Germinal center (tissue), 1 donor: ENCODE data around the gene PPM1J.
"Not testable (repeated sequence)": the region's sequence is repeated elsewhere in the genome, so short reads cannot be mapped to it uniquely, and the experiment has no call there.

Experiments used
- DNase-seq: peaks from one replicate; pipeline ENCODE4 v3.0.0; 2012; ENCODE audit warnings: mixed read lengths, low spot score

The PPM1J gene

GRCh38 chr1:112721294-112721693, 6.2 kb upstream of the PPM1J start:
- not testable (repeated sequence) for DNase-seq

GRCh38 chr1:112720800-112721199, 5.7 kb upstream of the PPM1J start:
- DNase-seq: no peak

- no peak for DNase-seq
Observed at GRCh38 chr1:112719706-112720105, 4.6 kb upstream of the PPM1J start.

GRCh38 chr1:112718691-112719418, 3.7 kb upstream of the PPM1J start:
- peak; percentile 77 for DNase-seq

GRCh38 chr1:112717263-112717873, 2.2 kb upstream of the PPM1J start:
- DNase-seq: no peak

- peak; percentile 75 for DNase-seq
Observed at GRCh38 chr1:112716133-112716720, 1.1 kb upstream of the PPM1J start.

GRCh38 chr1:112714313-112715263, 544 bp downstream of the PPM1J start:
- peak; percentile 39 for DNase-seq

GRCh38 chr1:112713466-112714312, 1.4 kb downstream of the PPM1J start:
- DNase-seq: peak; percentile 85

- DNase-seq: no peak
Observed at GRCh38 chr1:112712701-112713128, 2.4 kb downstream of the PPM1J start.

GRCh38 chr1:112712191-112712590, 2.9 kb downstream of the PPM1J start:
- DNase-seq: no peak

GRCh38 chr1:112711670-112712069, 3.5 kb downstream of the PPM1J start:
- no peak for DNase-seq

GRCh38 chr1:112711041-112711440, 4.1 kb downstream of the PPM1J start:
- no peak for DNase-seq

GRCh38 chr1:112710586-112710985, 4.5 kb downstream of the PPM1J start:
- DNase-seq: no peak

GRCh38 chr1:112710159-112710558, 5.0 kb downstream of the PPM1J start:
- no peak for DNase-seq

- DNase-seq: no peak
Observed at GRCh38 chr1:112708489-112708888, 6.6 kb downstream of the PPM1J start.

- DNase-seq: no peak
Observed at GRCh38 chr1:112708002-112708448, 7.1 kb downstream of the PPM1J start.

- DNase-seq: peak; percentile 70
Observed at GRCh38 chr1:112707221-112708001, 7.7 kb downstream of the PPM1J start.

- DNase-seq: peak; percentile 68
Observed at GRCh38 chr1:112706505-112707220, 8.5 kb downstream of the PPM1J start, which contains the start of gene RHOC. TSS of gene RHOC (minus strand) at chr1:112707127. CDS start at chr1:112703799, 3,328 bp downstream.

GRCh38 chr1:112704934-112705627, 10.1 kb downstream of the PPM1J start:
- peak; percentile 44 for DNase-seq
